Panc1 (cell line): ENCODE data around the gene NAV1. TPM values are rescaled to one million over a fixed set of nuclear protein-coding genes. Genes with fewer than 3 reads are reported as not detected.
A peak's percentile ranks its signal among the peaks of the same experiment; 100 is the strongest.

Source experiments
- ATAC-seq: fragments of 200-7000 bp; cut with Tn5 transposase; 2 replicates; pipeline ENCODE4 v1.9.1; 2020; ENCODE audit warnings: mild to moderate bottlenecking, moderate library complexity
- BruUV-seq: library from RNA; stranded (reverse); fragments of 400-500 nt; replicated peaks from 2 replicates; lab custom pipeline; 2021; lab: Mats Ljungman, UMichigan
- CTCF ChIA-PET: fragments of 300-600 bp; sonication (Branson Sonifier 250); formaldehyde crosslinking; loops from one replicate; lab custom pipeline; 2022; ENCODE audit warnings: antibody characterized with exemption; lab: Charles Lee
- POLR2A ChIA-PET: fragments of 300-600 bp; sonication (Branson Sonifier 250); formaldehyde crosslinking; loops from one replicate; lab custom pipeline; 2022; ENCODE audit warnings: antibody characterized with exemption; lab: Charles Lee
- DNase-seq: peaks from one replicate; pipeline ENCODE4 v3.0.0-alpha.2; 2010; ENCODE audit warnings: low read depth, low spot score
- H3K27ac ChIP-seq: 2 replicates; pipeline ENCODE4 v1.5.1; 2011; ENCODE audit warnings: mild to moderate bottlenecking, low read length, inconsistent platforms
- H3K27me3 ChIP-seq: fragments of 200-500 bp; sonication (Bioruptor generic); 2 replicates; pipeline ENCODE4 v1.6.0; 2014; ENCODE audit warnings: low read length, inconsistent platforms; ENCODE audit not compliant: control insufficient read depth, insufficient read depth
- H3K36me3 ChIP-seq: fragments of 200-500 bp; sonication (Bioruptor generic); 2 replicates; pipeline ENCODE4 v1.5.1; 2014; ENCODE audit warnings: inconsistent platforms, mild to moderate bottlenecking, low read length, moderate library complexity; ENCODE audit not compliant: control insufficient read depth, insufficient read depth
- H3K4me1 ChIP-seq: 2 replicates; pipeline ENCODE4 v1.5.1; 2011; ENCODE audit warnings: inconsistent platforms, mild to moderate bottlenecking, low read length, moderate library complexity; ENCODE audit not compliant: control insufficient read depth, insufficient read depth
- H3K4me3 ChIP-seq, 2 experiments: 2 replicates each; pipeline ENCODE4 v1.5.1; 2011 to 2012; ENCODE audit warnings: low read depth in 2 of 2, low read length in 2 of 2, mild to moderate bottlenecking in 2 of 2, inconsistent platforms in 1 of 2, moderate library complexity in 1 of 2
- H3K9me3 ChIP-seq: fragments of 200-500 bp; sonication (Bioruptor generic); 2 replicates; pipeline ENCODE4 v1.5.1; 2014; ENCODE audit warnings: low read depth, mild to moderate bottlenecking, inconsistent platforms, low read length, moderate library complexity; ENCODE audit not compliant: control insufficient read depth, insufficient read depth
- POLR2AphosphoS5 ChIP-seq: IDR thresholded peaks from 2 replicates; pipeline ENCODE4 v1.6.1; 2012; ENCODE audit warnings: mild to moderate bottlenecking, low read depth, low read length, moderate library complexity
- SIN3A ChIP-seq: IDR thresholded peaks from 2 replicates; pipeline ENCODE4 v1.6.1; 2012; ENCODE audit warnings: low read depth, mild to moderate bottlenecking, low read length, moderate library complexity, borderline replicate concordance; ENCODE audit not compliant: insufficient read depth
- TCF7L2 ChIP-seq: IDR thresholded peaks from 2 replicates; pipeline ENCODE4 v1.6.1; 2011; ENCODE audit warnings: mild to moderate bottlenecking, low read depth, low read length, inconsistent platforms
- in situ Hi-C: cut with HindIII; loops from 2 replicates; pipeline ENCODE4 v1.10.0; 2016; ENCODE audit warnings: low sequenced_read_pairs, low pct_unique_long_range_greater_than_20kb
- intact Hi-C: fragments of 100-400 bp; cut with micrococcal nuclease; formaldehyde crosslinking; loops from one replicate; pipeline ENCODE4 v1.10.0; 2022; ENCODE audit not compliant: unreplicated experiment
- total RNA-seq: library from RNA; stranded (reverse); gene quantifications from one replicate; pipeline ENCODE4 v1.2.1, GENCODE V29; 2021; ENCODE audit not compliant: unreplicated experiment
- TF ChIP-seq, protein P1 (sequence below): fragments of 450-650 bp; IDR thresholded peaks from 2 replicates; pipeline ENCODE4 v1.5.1; 2017; ENCODE audit warnings: mild to moderate bottlenecking
- TF ChIP-seq, protein P2 (sequence below), 2 experiments: IDR thresholded peaks; 2 replicates each; pipeline ENCODE4 v1.6.1; 2011 to 2012; ENCODE audit warnings: low read depth in 2 of 2, control low read depth in 1 of 2, low read length in 1 of 2, mild to moderate bottlenecking in 1 of 2, moderate library complexity in 1 of 2; ENCODE audit not compliant: insufficient read depth in 1 of 2

Gene NAV1
- total RNA-seq, 1 experiment from 2014 or later = 29.0 TPM

DNA sequence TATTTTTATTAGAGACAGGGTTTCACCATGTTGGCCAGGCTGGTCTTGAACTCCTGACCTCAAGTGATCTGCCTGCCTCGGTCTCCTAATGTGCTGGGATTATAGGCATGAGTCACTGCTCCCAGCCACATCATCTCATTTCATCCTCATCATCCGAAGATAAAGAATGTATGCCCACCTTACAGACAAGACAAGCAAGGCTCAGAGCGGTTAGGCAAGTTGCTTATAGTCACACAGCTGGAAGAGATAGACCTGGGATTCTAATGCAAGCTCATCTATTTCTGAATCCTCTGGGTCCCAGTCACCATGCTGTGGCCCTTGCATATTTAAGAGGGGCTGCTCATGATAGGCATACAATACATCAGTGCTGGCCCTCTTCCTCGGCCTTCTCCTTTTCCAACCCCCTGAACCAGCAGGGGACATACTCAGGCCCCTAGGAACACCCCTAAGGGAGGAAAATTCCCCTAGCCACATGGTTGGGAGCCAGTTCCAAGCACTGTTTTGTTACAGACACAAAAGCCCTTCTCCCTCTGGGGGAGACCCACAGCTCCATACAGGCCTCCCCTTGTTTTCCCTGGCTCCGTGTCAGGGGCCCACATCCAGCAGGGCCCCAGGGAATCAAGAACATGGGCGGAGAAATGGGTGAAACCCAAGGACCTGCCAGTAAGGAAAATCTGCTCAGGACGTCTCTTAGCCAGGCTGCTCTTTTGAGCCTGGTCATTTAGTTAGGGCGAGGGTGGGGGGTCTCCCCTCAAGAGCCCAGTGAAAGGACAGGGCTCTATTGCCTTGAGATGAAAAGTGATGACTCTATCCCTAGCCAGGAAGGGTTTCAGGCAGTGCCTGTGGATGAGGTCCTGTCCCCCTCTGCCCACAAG lies 38.9 kb upstream of the NAV1 start:
- CTCF ChIA-PET = interaction anchor here (0.6 to 2.2 kb wide), 2 partner anchors 13 to 14 kb away, joined by 4 to 11 read pairs; no protein-coding TSS in a partner anchor

DNA sequence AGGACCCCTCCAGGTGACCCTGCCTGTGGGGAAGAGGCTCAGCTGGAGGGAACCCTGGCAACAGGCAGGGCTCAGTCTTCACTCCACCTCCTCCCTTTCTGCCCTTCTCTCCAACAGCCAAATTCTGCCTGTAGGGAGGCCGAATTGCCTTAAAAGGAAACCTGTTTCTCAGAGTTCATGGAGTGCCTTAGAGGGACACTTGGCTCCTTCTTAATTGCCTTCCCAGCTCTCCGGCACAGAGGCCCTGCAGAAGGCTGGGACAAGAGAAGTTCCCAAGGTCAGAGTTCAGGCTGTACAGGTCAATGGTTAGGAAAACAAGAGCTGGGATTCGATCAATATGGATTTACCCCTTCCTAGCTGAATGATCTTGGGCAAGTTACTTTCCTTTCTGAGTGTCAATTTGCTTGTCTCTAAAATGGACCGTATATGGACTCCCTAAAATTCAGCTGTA lies 38.2 kb upstream of the NAV1 start:
- intact Hi-C loops (no loop called here), in situ Hi-C loops (no loop called here)
- no peak for TF ChIP-seq TCF7L2
- TF ChIP-seq, protein P1, sequence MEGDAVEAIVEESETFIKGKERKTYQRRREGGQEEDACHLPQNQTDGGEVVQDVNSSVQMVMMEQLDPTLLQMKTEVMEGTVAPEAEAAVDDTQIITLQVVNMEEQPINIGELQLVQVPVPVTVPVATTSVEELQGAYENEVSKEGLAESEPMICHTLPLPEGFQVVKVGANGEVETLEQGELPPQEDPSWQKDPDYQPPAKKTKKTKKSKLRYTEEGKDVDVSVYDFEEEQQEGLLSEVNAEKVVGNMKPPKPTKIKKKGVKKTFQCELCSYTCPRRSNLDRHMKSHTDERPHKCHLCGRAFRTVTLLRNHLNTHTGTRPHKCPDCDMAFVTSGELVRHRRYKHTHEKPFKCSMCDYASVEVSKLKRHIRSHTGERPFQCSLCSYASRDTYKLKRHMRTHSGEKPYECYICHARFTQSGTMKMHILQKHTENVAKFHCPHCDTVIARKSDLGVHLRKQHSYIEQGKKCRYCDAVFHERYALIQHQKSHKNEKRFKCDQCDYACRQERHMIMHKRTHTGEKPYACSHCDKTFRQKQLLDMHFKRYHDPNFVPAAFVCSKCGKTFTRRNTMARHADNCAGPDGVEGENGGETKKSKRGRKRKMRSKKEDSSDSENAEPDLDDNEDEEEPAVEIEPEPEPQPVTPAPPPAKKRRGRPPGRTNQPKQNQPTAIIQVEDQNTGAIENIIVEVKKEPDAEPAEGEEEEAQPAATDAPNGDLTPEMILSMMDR = no peak
- TF ChIP-seq, protein P2, sequence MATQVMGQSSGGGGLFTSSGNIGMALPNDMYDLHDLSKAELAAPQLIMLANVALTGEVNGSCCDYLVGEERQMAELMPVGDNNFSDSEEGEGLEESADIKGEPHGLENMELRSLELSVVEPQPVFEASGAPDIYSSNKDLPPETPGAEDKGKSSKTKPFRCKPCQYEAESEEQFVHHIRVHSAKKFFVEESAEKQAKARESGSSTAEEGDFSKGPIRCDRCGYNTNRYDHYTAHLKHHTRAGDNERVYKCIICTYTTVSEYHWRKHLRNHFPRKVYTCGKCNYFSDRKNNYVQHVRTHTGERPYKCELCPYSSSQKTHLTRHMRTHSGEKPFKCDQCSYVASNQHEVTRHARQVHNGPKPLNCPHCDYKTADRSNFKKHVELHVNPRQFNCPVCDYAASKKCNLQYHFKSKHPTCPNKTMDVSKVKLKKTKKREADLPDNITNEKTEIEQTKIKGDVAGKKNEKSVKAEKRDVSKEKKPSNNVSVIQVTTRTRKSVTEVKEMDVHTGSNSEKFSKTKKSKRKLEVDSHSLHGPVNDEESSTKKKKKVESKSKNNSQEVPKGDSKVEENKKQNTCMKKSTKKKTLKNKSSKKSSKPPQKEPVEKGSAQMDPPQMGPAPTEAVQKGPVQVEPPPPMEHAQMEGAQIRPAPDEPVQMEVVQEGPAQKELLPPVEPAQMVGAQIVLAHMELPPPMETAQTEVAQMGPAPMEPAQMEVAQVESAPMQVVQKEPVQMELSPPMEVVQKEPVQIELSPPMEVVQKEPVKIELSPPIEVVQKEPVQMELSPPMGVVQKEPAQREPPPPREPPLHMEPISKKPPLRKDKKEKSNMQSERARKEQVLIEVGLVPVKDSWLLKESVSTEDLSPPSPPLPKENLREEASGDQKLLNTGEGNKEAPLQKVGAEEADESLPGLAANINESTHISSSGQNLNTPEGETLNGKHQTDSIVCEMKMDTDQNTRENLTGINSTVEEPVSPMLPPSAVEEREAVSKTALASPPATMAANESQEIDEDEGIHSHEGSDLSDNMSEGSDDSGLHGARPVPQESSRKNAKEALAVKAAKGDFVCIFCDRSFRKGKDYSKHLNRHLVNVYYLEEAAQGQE (IDR thresholded peaks at IDR 0.05; ENCODE audit: insufficient read depth in 1 of 2, low read depth in 2 of 2, low read length in 1 of 2) = no peak
- TF ChIP-seq POLR2AphosphoS5 = no peak
- TF ChIP-seq SIN3A = no peak
- no peaks in the 10 kb centered on the region for H3K36me3 ChIP-seq
- no peak overlapping the region for H3K4me3 ChIP-seq
- peaks cover 39% of the 10 kb centered on the region for H3K4me1 ChIP-seq
- POLR2A ChIA-PET = interaction anchor here (0.5 kb wide), 1 partner anchor 11 kb away, joined by 8 read pairs; no protein-coding TSS in a partner anchor
- no TSS peak for BruUV-seq
- no peaks in the 10 kb centered on the region for H3K9me3 ChIP-seq
- ATAC-seq = 0 out of 2 replicates have a peak, but pooled peaks have one; percentile 6
- CTCF ChIA-PET = interaction anchor here (0.6 to 2.2 kb wide), 2 partner anchors 12 to 14 kb away, joined by 4 to 11 read pairs; no protein-coding TSS in a partner anchor
- no peak for DNase-seq
- peak overlapping the region; percentile 46; the same call in 1 of the 2 replicates for H3K27ac ChIP-seq
- no peaks in the 10 kb centered on the region for H3K27me3 ChIP-seq

More for the DNA sequence above, 38.9 kb upstream of the NAV1 start:
- Histone ChIP-seq H3K4me3 (no peak overlapping the region), H3K27me3 (no peaks in the 10 kb centered on the region), H3K4me1 (peaks cover 33% of the 10 kb centered on the region), H3K9me3 (no peaks in the 10 kb centered on the region), H3K36me3 (no peaks in the 10 kb centered on the region), H3K27ac (peak overlapping the region; percentile 46; the same call in 1 of the 2 replicates)
- POLR2A ChIA-PET = no interaction called here
- BruUV-seq = no TSS peak
- DNase-seq = no peak
- in situ Hi-C loops (no loop called here), intact Hi-C loops (no loop called here)
- TF ChIP-seq, protein P1 = no peak
- TF ChIP-seq, protein P2 (IDR thresholded peaks at IDR 0.05; ENCODE audit: insufficient read depth in 1 of 2, low read depth in 2 of 2, low read length in 1 of 2) = no peak
- no peak for TF ChIP-seq TCF7L2
- no peak for TF ChIP-seq SIN3A
- no peak for TF ChIP-seq POLR2AphosphoS5
- ATAC-seq = no peak
